Measurements from ENCODE around the gene HDAC9. TPM values are rescaled to one million over a fixed set of nuclear protein-coding genes. Genes with fewer than 3 reads are reported as not detected.
A peak's percentile ranks its signal among the peaks of the same experiment; 100 is the strongest.

Gene HDAC9
- polyA plus RNA-seq, 1 of the 3 experiments (the other 2 are of a cell fraction): 11.6 TPM

DNA sequence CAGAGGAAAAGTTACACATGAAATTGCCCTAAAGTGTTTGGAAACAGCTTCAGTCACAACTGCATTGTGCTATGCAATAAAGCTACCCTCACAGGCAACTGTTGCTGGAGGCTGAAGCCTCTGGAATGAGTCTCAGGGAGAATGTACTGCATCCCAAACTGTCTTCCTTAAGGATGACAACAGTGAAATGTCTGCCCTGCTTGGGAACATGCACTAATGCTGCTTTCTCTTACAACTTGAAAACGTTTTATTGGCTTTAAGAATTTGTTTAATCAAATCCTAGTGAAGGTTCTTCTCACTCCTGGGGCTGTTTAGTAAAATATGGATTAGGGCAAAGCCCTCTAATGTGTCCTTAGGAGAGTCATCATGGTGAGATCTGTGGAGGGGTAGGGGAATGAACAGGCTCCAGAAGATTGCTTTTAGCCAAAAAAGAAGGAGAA, 406.5 kb downstream of the HDAC9 start:
- TF ChIP-seq TAF1 (IDR thresholded peaks at IDR 0.05; ENCODE audit: borderline replicate concordance, low read depth, low read length) (no peak), CHD2 (IDR thresholded peaks at IDR 0.05; ENCODE audit: low read length, partially characterized antibody) (peak; percentile 11)
- POLR2A ChIA-PET: no interaction called here
- H3K79me2 ChIP-seq (ENCODE audit: insufficient read depth): no peaks in the 10 kb centered on the region
- no peak for DNase-seq
- no peaks in the 10 kb centered on the region for H3K36me3 ChIP-seq (replicated peaks in 1 of 2; ENCODE audit: control insufficient read depth in 1 of 2, insufficient read depth in 2 of 2, low read length in 1 of 2)
- CTCF ChIA-PET: interaction anchor here (1.0 to 1.2 kb wide), 3 partner anchors 60 to 217 kb away, joined by 3 to 4 read pairs (median 3); no protein-coding TSS in a partner anchor
- H3K27me3 ChIP-seq (ENCODE audit: insufficient read depth): no peaks in the 10 kb centered on the region
- no peak overlapping the region for H3K4me2 ChIP-seq
- peak overlapping the region in 1 of 2 experiments; percentile 67; a peak in 2 of 4 replicates for H3K27ac ChIP-seq (ENCODE audit: low read depth in 2 of 2, low read length in 1 of 2)
- no peaks in the 10 kb centered on the region for H3K9me2 ChIP-seq
- H3F3A ChIP-seq (replicated peaks; ENCODE audit: insufficient read depth): no peaks in the 10 kb centered on the region
- no peak overlapping the region for H3K9ac ChIP-seq
- no peak overlapping the region for H3K4me3 ChIP-seq (ENCODE audit: low read depth in 2 of 2, low read length in 1 of 2)
- no peak overlapping the region for H2AFZ ChIP-seq (ENCODE audit: low read depth)
- peaks cover 0 to 21% of the 10 kb centered on the region in 2 experiments; a peak in 2 of 4 replicates for H3K4me1 ChIP-seq (ENCODE audit: control insufficient read depth in 1 of 2, insufficient read depth in 2 of 2, low read depth in 1 of 2, low read length in 1 of 2)
- no peaks in the 10 kb centered on the region for H3K9me3 ChIP-seq
- 13% methylated on average over 1 of the region's 1 CpG for WGBS (ENCODE audit: low lambda C conversion rate)
- no peaks in the 10 kb centered on the region for H4K20me1 ChIP-seq (ENCODE audit: insufficient read depth)

DNA sequence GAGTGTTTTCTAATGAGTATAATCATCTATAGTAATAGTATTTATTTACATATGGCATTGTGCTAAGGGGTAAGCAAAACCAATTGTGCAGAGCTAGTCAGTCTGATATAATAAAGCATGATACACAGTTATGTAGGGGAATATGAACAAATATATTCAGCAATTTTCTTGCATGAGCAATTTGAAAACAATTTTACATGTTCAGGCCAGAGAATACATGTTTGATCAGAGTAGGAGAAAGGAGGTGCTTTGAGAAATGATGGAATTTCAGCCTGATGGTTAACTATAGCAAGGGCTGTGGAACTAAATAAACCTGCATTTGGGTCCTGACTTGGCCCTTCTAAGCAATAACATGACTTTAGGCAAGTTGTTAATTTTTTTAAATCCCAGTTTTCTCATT, 407.3 kb downstream of the HDAC9 start:
- TF ChIP-seq ELF1 (IDR thresholded peaks at IDR 0.05) (no peak), FOXJ3 (CRISPR knock-in tag; IDR thresholded peaks at IDR 0.05) (no peak), EP300 (IDR thresholded peaks at IDR 0.05; ENCODE audit: borderline replicate concordance in 1 of 2, low read depth in 1 of 2, low read length in 1 of 2) (no peak), RXRA (IDR thresholded peaks at IDR 0.05; ENCODE audit: borderline replicate concordance, low read depth) (no peak), FOXM1 (IDR thresholded peaks at IDR 0.05; ENCODE audit: low read depth) (no peak), NFIC (IDR thresholded peaks at IDR 0.05; ENCODE audit: borderline replicate concordance) (no peak), MEF2A (IDR thresholded peaks at IDR 0.05; ENCODE audit: borderline replicate concordance, low read depth) (no peak), EZH2phosphoT487 (IDR thresholded peaks at IDR 0.05; ENCODE audit: borderline replicate concordance, low read depth) (no peak), TEAD4 (IDR thresholded peaks at IDR 0.05; ENCODE audit: borderline replicate concordance, insufficient read depth) (no peak), RAD21 (IDR thresholded peaks at IDR 0.05; ENCODE audit: low read length) (no peak), MXI1 (IDR thresholded peaks at IDR 0.05; ENCODE audit: low read depth, low read length) (no peak), GABPA (IDR thresholded peaks at IDR 0.05; ENCODE audit: low read depth) (no peak), JUND (IDR thresholded peaks at IDR 0.05) (no peak), RFX5 (IDR thresholded peaks at IDR 0.05; ENCODE audit: low read length) (no peak), POLR2AphosphoS5 (IDR thresholded peaks at IDR 0.05; ENCODE audit: low read depth, low read length) (no peak)
- TF ChIP-seq, protein P1, sequence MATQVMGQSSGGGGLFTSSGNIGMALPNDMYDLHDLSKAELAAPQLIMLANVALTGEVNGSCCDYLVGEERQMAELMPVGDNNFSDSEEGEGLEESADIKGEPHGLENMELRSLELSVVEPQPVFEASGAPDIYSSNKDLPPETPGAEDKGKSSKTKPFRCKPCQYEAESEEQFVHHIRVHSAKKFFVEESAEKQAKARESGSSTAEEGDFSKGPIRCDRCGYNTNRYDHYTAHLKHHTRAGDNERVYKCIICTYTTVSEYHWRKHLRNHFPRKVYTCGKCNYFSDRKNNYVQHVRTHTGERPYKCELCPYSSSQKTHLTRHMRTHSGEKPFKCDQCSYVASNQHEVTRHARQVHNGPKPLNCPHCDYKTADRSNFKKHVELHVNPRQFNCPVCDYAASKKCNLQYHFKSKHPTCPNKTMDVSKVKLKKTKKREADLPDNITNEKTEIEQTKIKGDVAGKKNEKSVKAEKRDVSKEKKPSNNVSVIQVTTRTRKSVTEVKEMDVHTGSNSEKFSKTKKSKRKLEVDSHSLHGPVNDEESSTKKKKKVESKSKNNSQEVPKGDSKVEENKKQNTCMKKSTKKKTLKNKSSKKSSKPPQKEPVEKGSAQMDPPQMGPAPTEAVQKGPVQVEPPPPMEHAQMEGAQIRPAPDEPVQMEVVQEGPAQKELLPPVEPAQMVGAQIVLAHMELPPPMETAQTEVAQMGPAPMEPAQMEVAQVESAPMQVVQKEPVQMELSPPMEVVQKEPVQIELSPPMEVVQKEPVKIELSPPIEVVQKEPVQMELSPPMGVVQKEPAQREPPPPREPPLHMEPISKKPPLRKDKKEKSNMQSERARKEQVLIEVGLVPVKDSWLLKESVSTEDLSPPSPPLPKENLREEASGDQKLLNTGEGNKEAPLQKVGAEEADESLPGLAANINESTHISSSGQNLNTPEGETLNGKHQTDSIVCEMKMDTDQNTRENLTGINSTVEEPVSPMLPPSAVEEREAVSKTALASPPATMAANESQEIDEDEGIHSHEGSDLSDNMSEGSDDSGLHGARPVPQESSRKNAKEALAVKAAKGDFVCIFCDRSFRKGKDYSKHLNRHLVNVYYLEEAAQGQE (IDR thresholded peaks at IDR 0.05; ENCODE audit: low read depth, low read length): no peak
- TF ChIP-seq, protein P2, sequence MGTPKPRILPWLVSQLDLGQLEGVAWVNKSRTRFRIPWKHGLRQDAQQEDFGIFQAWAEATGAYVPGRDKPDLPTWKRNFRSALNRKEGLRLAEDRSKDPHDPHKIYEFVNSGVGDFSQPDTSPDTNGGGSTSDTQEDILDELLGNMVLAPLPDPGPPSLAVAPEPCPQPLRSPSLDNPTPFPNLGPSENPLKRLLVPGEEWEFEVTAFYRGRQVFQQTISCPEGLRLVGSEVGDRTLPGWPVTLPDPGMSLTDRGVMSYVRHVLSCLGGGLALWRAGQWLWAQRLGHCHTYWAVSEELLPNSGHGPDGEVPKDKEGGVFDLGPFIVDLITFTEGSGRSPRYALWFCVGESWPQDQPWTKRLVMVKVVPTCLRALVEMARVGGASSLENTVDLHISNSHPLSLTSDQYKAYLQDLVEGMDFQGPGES (IDR thresholded peaks at IDR 0.05; ENCODE audit: low read depth, low read length): no peak
- TF ChIP-seq, protein P3, sequence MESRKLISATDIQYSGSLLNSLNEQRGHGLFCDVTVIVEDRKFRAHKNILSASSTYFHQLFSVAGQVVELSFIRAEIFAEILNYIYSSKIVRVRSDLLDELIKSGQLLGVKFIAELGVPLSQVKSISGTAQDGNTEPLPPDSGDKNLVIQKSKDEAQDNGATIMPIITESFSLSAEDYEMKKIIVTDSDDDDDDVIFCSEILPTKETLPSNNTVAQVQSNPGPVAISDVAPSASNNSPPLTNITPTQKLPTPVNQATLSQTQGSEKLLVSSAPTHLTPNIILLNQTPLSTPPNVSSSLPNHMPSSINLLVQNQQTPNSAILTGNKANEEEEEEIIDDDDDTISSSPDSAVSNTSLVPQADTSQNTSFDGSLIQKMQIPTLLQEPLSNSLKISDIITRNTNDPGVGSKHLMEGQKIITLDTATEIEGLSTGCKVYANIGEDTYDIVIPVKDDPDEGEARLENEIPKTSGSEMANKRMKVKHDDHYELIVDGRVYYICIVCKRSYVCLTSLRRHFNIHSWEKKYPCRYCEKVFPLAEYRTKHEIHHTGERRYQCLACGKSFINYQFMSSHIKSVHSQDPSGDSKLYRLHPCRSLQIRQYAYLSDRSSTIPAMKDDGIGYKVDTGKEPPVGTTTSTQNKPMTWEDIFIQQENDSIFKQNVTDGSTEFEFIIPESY (IDR thresholded peaks at IDR 0.05; ENCODE audit: borderline replicate concordance, low read depth): no peak
- no peaks in the 10 kb centered on the region for H3F3A ChIP-seq (replicated peaks; ENCODE audit: insufficient read depth)
- peaks cover 0 to 19% of the 10 kb centered on the region in 2 experiments; a peak in 2 of 4 replicates for H3K4me1 ChIP-seq (ENCODE audit: control insufficient read depth in 1 of 2, insufficient read depth in 2 of 2, low read depth in 1 of 2, low read length in 1 of 2)
- H3K4me3 ChIP-seq (ENCODE audit: low read depth in 2 of 2, low read length in 1 of 2): no peak overlapping the region
- no peak for DNase-seq
- H3K27me3 ChIP-seq (ENCODE audit: insufficient read depth): no peaks in the 10 kb centered on the region
- H3K36me3 ChIP-seq (replicated peaks in 1 of 2; ENCODE audit: control insufficient read depth in 1 of 2, insufficient read depth in 2 of 2, low read length in 1 of 2): no peaks in the 10 kb centered on the region
- POLR2A ChIA-PET: no interaction called here
- CTCF ChIA-PET: interaction anchor here (0.9 to 1.1 kb wide), 3 partner anchors 12 to 210 kb away, joined by 3 to 4 read pairs (median 3); no protein-coding TSS in a partner anchor
- H3K9ac ChIP-seq: no peak overlapping the region
- H3K9me3 ChIP-seq: no peaks in the 10 kb centered on the region
- H3K79me2 ChIP-seq (ENCODE audit: insufficient read depth): no peaks in the 10 kb centered on the region
- H3K4me2 ChIP-seq: no peak overlapping the region
- no peaks in the 10 kb centered on the region for H4K20me1 ChIP-seq (ENCODE audit: insufficient read depth)
- H3K9me2 ChIP-seq: no peaks in the 10 kb centered on the region
- no peak overlapping the region for H2AFZ ChIP-seq (ENCODE audit: low read depth)
- no peak overlapping the region; a peak in 1 of 4 replicates for H3K27ac ChIP-seq (ENCODE audit: low read depth in 2 of 2, low read length in 1 of 2)

Data from SK-N-SH (cell line).